Cardiac muscle cell (in vitro differentiated cells and primary cell): ENCODE measurements around the gene HTR1D. TPM values are rescaled to one million over a fixed set of nuclear protein-coding genes. Genes with fewer than 3 reads are reported as not detected.

ENCODE experiments used
- DNase-seq, 2 donors: peaks; one replicate each; pipeline versions ENCODE4 v3.0.0 to v3.0.0-alpha.2; 2010 to 2017; ENCODE audit warnings: low read depth in 1 of 2, low spot score in 1 of 2
- H3K27ac ChIP-seq: fragments of 200-600 bp; sonication (generic); 2 replicates; pipeline ENCODE4 v1.5.1; 2016
- H3K27me3 ChIP-seq: fragments of 200-600 bp; sonication (generic); 2 replicates; pipeline ENCODE4 v1.6.0; 2016; ENCODE audit warnings: control low read depth
- H3K36me3 ChIP-seq: fragments of 200-600 bp; sonication (generic); 2 replicates; pipeline ENCODE4 v1.5.1; 2016; ENCODE audit warnings: control low read depth
- H3K4me1 ChIP-seq: fragments of 200-600 bp; sonication (generic); 2 replicates; pipeline ENCODE4 v1.8.1; 2017; ENCODE audit warnings: low read depth, mild to moderate bottlenecking, mixed run types
- H3K4me3 ChIP-seq: fragments of 200-600 bp; sonication (generic); 2 replicates; pipeline ENCODE4 v1.5.1; 2016; ENCODE audit warnings: mild to moderate bottlenecking
- H3K9me3 ChIP-seq: fragments of 200-600 bp; sonication (generic); 2 replicates; pipeline ENCODE4 v1.5.1; 2017; ENCODE audit warnings: low read depth, mild to moderate bottlenecking, control low read depth
- CTCF ChIP-seq: IDR thresholded peaks from 2 replicates; pipeline ENCODE4 v1.5.1; 2012; ENCODE audit warnings: low read depth, mild to moderate bottlenecking, low read length
- polyA plus RNA-seq: library from polyadenylated mRNA; unstranded; fragments of >200 nt; fragmentation: Nextera tagmentation; extraction: Ambion mirVana; gene quantifications from 2 replicates; pipeline ENCODE4 v1.2.1, GENCODE V29; 2016
- total RNA-seq: library from RNA; depleted of rRNA; stranded (reverse); fragments of >200 nt; gene quantifications from 2 replicates; pipeline ENCODE4 v1.2.3, GENCODE V29; 2016

Gene HTR1D
- total and polyA plus RNA-seq, 2 experiments from 2014 or later = 0.09 TPM; not detected in 1

DNA sequence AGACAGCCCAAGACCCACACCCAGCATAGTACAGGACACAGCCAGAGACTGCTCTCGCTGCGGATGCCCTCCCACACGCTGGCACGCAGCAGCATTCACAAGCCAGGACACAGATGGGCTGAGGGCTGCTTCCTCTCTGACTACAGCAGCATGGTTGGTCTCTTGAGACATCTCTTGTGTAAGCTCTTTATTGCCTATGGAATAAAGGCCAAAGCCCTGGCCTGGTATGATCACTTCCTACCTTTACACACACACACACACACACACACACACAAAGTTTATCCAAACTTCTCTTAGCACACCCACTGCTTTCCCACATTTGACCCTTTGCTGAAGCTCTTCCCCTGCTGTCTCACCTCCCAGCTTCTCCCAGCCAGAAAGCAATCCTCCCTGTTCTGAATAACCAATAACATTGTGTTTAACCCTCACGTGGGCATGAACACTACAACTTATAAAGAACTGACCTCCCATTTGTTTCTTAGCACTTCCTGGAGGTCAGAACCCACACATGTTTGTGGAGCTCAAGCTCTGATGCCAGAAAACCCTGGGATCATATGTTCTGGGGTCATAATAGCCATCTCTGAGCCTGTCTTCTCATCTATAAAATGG lies 47.5 kb downstream of the HTR1D start:
- H3K4me1 ChIP-seq = peaks cover 6% of the 10 kb centered on the region
- no peaks in the 10 kb centered on the region for H3K9me3 ChIP-seq
- no peak for TF ChIP-seq CTCF
- peak in 1 of 2 donors; percentile 95 for DNase-seq
- H3K36me3 ChIP-seq = no peaks in the 10 kb centered on the region
- H3K27ac ChIP-seq = no peak overlapping the region
- H3K27me3 ChIP-seq = peaks cover 5% of the 10 kb centered on the region
- no peak overlapping the region for H3K4me3 ChIP-seq

DNA sequence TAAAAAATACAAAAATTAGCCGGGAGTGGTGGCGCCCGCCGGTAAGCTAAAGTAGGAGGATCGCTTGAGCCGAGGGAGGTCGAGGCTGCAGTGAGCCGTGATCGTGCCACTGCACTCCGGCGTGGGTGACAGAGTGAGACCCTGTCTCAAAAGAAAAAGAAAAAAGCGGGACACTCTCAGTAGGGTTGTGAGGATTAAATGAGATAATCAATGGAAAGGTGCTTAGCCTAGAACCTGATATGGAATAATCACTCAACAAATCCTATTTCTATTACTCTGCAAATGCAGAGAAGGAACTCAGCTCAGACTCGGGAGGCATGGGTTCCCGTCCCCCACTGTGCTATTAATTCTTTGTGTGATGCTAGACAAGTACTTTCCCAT lies 48.1 kb downstream of the HTR1D start:
- Histone ChIP-seq H3K9me3 (no peaks in the 10 kb centered on the region), H3K27me3 (no peaks in the 10 kb centered on the region), H3K36me3 (no peaks in the 10 kb centered on the region), H3K27ac (no peak overlapping the region), H3K4me3 (peak overlapping the region; percentile 78), H3K4me1 (peaks cover 6% of the 10 kb centered on the region)
- DNase-seq = no peak
- no peak for TF ChIP-seq CTCF

DNA sequence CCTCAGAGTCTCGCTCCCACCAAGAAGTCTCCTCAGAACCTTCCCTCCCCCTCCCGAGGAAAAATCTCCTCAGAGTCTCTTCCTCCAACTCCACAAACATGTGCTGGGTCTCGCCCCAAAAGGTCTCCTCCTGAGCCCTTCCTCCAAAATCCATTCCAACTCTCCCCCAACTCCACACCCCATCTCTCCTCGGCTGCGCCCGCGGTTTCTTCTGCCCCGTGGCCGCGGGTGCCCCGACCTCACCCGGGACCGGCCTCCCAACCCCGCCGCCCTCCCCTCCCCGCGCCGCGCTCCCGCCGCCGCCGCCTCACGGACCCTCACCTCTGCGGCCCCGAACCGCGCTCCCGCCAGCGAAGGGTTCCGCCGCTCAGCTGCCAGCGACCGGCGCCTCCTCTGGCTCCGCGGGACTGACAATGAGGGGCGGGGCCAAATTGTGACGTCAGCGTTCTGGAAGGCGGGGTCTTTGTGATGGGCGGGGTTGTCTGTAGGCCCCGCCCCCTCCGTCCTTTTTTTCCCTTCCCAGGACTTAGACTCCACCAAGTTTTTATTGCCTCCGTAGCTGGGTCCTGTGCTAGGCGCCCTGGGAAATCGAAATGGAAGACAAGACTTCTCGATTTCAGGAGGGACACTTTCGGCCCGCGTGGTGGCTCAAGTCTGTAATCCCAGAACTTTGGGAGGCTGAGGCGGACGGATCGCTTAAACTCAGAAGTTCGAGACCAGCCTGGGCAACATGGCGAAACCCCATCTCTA lies 48.7 kb downstream of the HTR1D start, which contains the start of gene LUZP1:
Gene LUZP1, minus strand, starts transcription at position 412 of the 750 bp plus-strand sequence.
- Histone ChIP-seq H3K9me3 (no peaks in the 10 kb centered on the region), H3K4me3 (peak within 1 kb of the TSS; percentile 78), H3K27me3 (no peaks in the 10 kb centered on the region), H3K27ac (peak within 1 kb of the TSS; percentile 99), H3K36me3 (no peaks in the 10 kb centered on the region), H3K4me1 (peaks cover 6% of the 10 kb centered on the region)
- no peak for TF ChIP-seq CTCF
- DNase-seq = peak; percentile 93 to 94

DNA sequence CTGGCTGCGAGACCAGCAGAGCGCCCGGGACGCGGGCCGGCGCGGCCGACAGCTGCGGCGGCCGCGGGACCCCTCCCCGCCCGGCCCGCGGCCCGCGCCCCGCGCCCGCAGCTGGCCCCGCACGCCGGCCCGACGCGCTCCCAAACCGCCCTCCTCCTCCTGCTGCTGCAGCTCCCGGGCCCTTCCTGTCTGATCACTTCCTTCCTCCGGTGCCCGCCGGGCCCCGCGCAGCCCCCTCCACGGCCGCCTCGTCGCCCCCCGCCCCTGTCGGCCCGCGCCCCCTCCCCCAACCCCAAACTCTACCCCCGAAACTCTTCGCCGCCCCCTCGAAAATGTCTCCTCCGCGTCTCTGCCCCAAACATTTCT lies 49.2 kb downstream of the HTR1D start:
- H3K27me3 ChIP-seq = no peaks in the 10 kb centered on the region

More for the DNA sequence above, 49.2 kb downstream of the HTR1D start:
- Histone ChIP-seq H3K36me3 (no peaks in the 10 kb centered on the region), H3K9me3 (no peaks in the 10 kb centered on the region), H3K27ac (peak overlapping the region; percentile 99), H3K4me1 (peaks cover 6% of the 10 kb centered on the region), H3K4me3 (peak overlapping the region; percentile 78)
- no peak for TF ChIP-seq CTCF
- peak in 1 of 2 donors; percentile 83 for DNase-seq
